SH-SY5Y (cell line): ENCODE data around the gene PLA2G2D.

ENCODE experiments used
- GATA2 ChIP-seq: IDR thresholded peaks from 2 replicates; pipeline ENCODE4 v1.6.1; 2011; ENCODE audit warnings: mild to moderate bottlenecking, low read depth, low read length
- GATA3 ChIP-seq: IDR thresholded peaks from 2 replicates; pipeline ENCODE4 v1.6.1; 2011; ENCODE audit warnings: low read depth, mild to moderate bottlenecking, low read length, moderate library complexity

- TF ChIP-seq GATA3: no peak
- TF ChIP-seq GATA2: no peak
These were observed 38.6 kb downstream of the PLA2G2D start for GRCh38 chr1:20080441-20081352.
